Stimulated activated CD4-positive, alpha-beta T cell treated with anti-CD3 and anti-CD28 coated beads, Interleukin-1b, Interleukin-23, amount 100 ng/mL, for 24 hours (primary cell): Measurements from ENCODE around the gene SESN3.
"Not testable (repeated sequence)": the region's sequence is repeated elsewhere in the genome, so short reads cannot be mapped to it uniquely, and the experiment has no call there.

Experiments
- DNase-seq, 4 experiments: peaks; one replicate each; pipeline ENCODE4 v3.0.0-alpha.2; 2020; ENCODE audit warnings: low read depth in 4 of 4, low spot score in 1 of 4

SESN3 gene

DNA sequence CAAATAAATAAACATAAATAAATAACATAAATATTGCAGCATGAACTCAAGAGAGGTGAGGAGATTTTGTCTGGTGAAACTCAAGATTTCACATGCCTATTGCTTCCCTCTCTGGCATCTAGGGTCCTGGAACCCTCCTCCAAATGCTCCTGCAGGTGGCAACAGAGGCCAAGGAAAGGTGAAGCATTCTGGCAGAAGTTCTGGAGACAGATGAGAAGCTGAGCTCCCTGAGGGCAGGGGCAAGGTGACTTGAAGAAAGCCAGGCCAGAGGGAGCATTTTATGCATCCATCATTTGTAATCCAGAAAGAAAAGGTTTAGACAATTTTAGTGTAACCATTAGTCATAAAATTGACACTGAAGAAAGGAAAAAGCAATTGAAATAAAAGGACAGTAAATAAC is 76.5 kb downstream of the SESN3 start:
- DNase-seq, result peak in 3 of 4 experiments; percentile 25 to 41 (median 40)

DNA sequence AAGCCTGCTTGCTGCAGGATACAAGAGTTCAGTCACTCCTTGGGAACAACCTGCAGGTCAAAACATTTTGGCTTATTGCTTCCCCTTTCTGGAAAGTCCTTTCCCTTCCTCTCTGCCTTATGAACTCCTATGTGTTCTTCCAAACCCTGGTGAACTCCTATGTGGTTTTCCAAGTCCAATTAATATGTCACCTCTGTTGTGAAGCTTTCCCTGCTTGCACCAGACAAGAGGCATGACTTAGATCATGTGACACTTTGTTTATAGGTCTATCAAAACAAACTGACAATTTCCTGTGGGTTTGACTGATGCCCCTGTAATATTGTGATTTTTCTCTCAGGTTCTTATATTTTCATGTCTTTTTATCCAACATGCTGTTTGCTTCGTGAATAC is 77.2 kb downstream of the SESN3 start:
- no peak for DNase-seq

DNA sequence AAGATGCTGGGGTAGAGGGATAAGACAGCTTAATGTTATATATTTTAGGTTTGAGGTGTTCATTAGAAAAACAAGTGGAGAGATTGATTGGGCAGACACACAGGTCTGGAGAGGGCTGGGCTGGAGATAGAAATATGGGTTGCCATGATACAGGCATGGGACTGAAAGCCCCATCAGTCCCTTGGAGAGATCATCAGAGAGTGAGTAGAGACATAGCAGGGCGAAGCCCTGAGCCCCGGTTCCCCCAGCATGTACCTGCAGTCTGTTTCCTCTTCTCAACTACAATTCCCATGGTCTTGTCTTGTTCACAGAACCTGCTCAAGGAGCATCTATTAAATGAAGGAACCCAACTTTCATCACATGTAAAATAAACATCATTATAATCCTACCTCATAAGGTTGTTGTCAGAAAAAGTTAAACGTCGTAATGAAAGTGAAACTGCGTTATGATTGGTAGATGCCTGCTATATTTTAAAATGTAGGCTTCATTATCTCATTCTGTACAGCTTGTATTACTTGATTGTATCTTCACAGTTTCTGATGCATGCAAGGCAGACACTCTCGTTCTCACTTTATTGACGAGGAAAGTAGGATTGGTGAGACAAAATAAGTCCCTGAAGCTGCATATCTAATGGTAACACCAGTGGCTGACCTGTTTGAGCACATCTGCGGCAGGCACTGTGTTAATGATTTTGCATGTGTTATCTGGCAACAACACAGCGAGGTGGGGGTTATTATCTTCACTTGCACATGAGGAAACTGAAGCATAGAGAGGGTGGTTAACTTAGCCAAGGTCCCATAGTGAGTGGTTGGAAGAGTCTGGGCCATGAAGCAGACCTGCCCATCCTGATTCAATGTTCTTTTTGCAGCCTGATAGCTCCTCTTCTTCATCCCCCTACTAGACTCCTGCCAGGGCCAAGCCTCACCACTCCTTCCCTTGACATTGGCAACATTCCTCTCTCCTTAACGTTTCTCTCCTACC is 77.8 kb downstream of the SESN3 start:
- DNase-seq, result no peak

DNA sequence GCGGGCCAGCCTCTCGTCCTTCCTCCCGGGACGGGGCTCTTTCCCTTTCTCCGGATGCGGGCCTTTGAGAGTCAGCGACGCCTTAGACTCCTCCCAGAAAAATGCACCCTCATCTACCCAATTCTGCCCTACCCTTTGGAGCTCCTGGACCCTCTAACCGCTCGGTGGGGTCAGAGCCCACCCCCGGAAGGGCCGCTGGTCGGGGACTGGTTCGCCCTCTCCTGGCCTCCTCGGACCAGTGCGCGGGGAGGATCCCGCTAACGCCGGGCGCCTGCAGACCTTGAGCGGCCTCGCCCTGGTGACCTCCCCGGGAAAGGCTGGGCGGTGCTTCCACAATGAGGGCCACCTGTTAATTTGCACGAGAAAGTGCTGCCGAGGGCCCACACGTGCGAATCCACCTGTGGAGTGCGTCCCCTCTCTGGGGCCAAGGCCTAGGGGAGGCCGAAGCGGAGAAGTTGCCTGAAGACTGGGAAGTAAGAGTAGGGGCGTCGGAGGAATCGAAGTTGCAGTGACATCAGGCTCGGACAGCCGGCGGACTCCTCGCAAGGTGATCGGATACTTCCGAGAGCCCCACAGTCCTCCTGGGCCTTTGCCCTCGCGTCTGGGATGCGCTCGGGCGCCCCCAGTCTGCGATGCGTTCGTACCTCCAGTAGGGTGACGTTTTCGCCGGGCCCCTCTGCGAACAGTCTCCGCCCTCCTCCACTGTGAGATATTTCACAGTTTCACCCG is 79.9 kb downstream of the SESN3 start:
- DNase-seq, result peak; percentile 70 to 84 (median 77)

DNA sequence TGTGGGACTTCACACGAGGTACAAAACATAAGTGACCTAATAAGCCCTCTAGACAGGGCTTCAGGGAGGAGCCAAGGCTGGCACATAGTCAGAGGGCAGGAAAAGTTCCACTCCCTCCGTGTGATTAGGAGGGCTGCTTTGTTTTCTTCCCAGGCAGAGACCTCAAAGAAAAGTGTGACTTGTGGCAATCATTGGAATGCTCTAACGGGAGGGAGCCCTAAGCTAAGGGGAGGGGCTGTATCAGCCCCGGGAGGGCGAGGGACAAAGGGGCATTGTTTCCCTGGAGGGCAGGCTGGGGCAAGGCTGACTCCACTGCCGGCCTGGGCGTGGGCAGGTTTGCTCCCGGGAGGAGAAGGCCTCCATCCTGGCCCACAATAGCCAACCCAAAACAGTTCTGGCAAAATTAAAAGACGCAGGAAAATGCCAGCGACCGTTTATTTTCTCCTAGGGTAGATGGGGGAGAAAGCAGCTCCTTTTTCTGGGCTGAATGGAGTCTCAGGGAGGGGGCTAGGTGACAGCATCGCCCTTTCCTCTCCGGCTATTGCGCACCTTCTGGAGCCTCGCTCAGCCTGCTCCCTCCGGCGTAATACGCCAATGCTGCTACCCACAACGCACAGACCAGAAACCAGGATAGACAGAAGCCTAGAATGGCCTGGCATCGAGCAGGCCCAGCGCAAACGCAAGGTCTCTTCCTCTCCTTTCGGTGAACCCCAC is 81.2 kb downstream of the SESN3 start:
- no peak for DNase-seq

DNA sequence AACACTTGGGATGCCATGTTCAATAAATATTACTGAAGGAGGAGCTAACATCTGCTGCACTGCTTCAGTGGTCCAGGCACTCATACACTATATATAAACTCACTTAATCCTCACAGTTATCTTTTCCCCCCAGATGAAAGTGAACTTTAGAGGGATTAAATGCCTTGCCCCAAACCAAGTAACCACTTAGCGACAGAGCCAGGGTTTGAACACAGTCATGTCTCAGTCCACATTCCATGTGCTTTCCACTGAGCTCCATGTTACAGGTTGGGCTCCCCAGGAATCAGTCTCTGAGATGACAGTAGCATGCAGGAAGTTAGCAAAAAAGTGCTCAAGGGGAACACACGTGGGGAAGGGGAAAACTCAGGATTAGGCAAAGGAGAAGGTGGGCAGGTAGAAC is 82.1 kb downstream of the SESN3 start:
- DNase-seq, result no peak

DNA sequence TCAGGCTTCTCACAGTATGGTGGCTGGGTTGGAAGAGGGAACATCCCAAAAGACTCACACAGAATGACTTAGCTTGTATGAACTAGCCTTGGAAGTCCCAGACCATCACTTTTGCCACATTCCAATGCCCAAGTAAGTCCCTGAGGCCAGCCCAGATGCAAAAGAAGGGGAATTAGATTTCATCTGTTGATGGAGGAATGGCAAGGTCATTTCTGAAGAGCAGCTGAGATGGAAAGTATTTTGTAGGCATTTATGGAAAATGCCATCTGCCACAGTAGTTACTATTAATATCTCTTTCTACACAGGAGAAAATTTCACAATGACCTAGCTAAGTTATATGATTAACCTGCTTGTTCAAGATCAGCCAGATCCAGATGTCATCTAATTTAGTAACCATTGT is 82.6 kb downstream of the SESN3 start:
- DNase-seq, result no peak

DNA sequence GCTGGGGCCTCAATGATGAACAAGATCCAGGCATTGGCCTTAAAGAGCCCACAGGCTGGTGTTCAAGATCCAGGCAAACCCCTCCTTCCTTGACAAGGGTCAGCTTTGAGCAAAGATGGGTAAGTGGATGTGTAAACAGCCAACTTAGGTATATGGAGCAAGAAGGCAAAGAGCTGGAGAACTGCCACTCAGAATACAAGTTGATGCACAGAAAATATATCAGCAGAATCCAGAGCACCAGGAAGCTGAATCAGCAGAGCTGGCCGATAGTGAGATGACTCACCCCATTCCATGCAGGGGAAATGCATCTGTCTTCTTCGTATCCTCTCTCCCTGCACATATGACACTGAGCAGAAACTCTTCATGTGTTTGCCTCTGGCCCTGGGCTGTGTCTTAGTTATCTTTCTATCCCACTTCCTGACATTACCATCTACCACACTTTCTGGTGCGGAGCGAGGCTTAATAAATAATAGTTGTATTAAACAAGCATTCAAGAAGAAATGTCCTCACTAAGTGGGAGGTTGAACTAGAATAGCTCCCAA is 83.6 kb downstream of the SESN3 start:
- DNase-seq, result no peak

DNA sequence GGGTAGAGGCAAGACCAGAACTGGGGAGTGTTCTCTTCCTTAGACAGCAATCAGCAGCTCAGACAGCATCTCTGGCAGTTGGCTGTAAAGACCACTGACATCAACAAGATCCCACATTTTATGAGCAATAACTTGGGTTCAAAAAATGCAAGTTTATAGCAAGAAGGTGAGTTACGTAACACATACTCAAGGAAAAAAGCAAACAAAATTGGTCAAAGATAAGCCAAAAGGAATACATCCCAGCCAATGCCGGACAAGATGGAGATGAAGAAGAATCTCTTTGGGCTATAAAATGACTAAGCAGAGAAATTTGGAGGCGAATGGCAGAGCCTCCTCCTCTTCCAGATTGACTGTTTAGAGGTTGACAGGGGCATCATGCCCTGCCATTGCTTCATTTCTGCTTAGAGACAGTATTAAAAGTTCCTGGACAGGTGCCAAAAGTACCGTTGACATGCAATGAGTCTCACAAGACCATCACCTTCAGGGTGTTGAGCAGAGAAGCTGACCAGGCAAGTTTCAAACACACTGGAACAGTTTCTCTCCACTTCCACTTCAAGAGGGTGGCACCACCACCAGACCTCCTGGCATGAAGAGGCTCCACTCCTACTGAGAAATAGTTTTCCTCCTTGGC is 85.5 kb downstream of the SESN3 start:
- DNase-seq, result no peak

DNA sequence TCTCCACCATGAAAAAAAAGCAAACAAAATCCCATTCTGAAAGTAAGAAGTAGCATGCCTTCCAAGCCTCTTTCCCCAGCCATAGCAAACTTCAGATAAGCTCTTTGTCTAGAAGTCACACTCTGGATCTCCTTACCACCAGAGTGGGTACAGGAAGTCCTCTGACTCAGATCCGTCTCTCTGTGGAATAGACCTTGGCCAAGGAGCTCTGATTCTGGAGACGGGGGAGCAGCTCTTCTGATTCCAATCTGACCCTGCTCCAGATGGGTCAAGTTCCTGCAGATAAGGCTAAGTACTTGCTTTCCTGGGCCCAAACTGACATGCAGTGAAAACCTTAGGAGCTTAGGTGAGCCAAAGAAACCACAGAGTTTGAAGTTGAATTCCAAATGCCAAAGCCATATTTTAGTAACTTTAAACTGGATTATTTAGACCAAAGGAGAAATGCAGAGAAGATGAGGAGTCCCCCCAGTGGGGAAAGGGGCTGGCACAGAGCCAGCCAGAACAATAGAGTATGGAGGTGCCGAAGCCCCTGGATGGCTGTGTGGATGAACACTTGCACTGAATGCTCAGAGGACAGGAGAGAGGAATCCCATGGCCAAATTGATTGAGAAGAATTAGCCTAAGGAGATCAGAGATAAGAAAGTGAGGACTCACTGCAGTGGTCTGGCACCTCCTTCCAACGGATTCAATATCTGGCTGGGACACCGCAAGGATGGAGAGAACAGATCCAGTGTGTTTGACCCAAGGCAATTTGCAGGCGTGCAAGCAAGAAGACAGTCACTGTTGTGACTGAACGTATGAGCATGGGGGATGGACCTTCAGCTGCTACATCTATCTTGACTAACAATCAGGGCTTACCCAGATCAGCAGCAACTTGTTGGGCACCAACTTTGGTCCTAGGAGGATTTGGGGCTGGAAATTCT is 86.4 kb downstream of the SESN3 start:
- DNase-seq, result no peak

DNA sequence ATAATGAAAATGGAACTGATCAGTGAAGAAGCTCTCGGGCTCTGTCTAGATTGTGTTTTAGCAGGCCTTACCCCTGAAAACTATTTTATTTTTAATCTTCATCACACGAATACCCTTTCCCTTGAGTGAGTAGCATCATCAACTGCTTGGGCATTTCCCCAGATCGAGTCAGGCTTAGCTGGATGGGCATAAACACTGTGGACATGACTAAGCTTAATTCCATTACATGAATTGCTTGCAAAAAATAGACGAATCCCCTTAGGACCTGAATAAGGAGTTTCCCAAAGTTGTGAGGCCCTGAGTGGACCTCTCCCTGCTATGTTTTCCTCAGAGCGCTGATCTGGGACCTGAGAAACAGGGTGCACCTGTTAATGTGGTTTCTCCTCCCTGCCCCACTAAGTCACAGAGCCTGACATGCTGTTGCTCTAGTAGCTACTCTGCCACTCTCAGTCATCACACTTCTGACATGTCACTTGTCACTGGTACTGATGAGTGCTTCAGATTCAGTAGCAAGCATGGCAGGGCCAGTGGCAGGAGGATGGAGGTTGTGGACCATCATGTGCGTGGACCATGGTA is 87.8 kb downstream of the SESN3 start:
- DNase-seq, result no peak

DNA sequence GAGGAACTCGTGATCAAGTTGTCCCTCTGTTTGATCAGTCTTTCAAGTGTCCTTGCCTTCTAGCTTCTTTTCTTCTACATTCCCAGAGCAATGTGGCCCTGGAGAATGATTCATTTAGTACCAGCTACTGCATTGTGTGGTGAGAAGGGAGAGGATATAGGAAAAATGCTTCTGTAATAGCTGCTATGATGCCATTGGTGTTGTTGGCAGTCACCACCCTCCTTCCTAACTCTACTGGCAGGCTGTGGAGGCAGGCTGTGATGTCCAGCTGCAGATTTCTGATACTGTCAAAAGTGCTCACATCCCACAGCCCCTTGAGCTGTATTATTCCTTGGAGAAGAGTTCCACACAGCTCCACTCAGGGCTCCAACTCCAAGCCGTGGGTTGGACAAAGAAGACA is 88.6 kb downstream of the SESN3 start:
- DNase-seq, result no peak

DNA sequence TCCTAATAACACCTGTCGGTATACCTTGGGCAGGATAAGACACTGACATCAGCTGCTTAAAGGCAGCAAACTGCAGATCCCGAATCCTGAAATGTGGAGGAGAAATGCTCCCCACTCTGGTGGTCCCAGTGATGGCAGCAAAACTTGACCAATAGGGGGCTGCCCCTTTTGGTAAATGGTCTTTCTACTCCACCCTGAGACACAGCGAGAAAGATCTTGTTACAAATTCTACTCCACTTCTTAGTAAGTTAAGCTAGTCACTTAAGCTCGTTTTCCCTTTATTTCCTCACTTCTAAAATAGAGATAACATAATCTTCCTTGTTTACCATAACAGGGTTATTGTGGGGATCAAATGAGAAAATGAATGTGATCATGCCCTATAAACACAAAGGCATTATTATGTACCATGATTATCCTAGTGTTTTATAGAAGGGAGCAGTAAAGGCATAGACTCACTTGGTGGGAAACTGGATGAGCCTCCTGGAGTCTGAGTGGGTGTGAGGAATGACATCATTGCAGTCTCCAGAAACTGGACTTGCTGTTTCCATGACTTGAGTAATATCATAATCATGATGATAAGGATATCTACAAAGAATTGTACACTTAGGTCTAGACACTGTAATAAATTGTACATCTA is 90.5 kb downstream of the SESN3 start:
- no peak for DNase-seq

DNA sequence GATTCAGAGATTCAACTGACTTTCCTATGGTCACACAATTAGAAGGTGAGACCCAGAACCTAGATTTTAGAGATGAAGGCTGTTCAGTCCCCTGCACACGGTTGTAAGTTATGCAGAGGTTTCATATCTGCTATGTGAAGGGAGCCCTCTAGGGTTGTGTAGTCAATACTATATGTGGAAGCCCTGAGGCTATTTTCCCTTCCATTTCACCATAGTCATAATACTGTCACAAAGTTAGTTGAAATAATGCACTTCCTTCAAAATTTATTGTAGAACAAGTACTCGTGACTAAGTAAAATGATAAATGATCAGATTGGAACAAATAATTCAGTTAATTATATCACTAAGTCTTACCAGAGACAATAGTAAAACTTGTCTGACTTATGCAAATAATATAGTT is 92.6 kb downstream of the SESN3 start:
- no peak for DNase-seq

DNA sequence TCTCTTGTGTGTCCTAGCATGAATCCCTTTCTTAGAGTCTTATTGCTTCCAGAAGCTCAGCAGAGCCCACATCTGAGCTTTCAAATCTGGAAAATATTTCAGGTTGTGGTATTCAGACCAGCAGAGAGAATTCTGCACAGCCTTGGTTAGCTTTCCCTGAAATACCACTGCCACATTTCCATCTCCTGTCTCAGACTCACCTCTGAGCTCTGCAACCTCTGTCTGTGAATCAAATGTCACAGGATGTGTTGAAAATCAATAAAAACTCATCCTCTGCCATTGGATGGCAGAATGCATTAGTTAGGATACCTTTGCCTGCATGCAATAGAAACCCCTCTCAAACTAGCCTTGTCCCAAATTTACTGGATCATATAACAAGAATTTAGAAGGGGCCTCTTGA is 93.7 kb downstream of the SESN3 start:
- no peak for DNase-seq

DNA sequence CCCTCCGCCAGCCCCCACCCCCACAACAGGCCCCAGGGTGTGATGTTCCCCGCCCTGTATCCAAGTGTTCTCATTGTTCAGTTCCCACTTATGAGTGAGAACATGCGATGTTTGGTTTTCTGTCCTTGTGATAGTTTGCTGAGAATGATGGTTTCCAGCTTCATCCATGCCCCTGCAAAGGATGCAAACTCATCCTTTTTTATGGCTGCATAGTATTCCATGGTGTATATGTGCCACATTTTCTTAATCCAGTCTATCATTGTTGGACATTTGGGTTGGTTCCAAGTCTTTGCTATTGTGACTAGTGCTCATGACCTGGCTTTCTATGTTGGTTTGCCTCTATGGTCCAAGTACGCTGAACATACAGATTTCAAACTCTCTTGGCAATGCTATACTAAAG is 94.3 kb downstream of the SESN3 start:
- not testable (repeated sequence) for DNase-seq

DNA sequence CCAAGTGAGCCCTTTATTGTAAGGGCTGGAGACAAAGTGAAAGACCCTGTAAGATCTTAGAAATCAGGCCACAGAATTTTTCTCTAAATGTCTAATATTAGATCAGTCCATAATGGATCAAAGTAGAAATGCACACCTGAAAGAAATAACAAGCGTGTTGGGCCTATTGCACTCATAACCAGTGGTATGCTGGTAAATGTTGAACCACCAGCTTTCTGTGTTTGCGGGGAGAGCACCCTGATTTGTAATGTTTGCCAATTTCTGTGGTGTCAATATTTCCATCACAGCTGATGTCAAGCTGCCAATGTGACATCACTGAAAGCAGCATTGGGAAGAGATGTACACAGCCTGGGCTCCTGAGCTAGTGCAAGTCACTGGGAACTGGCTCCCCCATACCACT is 95.1 kb downstream of the SESN3 start:
- no peak for DNase-seq

DNA sequence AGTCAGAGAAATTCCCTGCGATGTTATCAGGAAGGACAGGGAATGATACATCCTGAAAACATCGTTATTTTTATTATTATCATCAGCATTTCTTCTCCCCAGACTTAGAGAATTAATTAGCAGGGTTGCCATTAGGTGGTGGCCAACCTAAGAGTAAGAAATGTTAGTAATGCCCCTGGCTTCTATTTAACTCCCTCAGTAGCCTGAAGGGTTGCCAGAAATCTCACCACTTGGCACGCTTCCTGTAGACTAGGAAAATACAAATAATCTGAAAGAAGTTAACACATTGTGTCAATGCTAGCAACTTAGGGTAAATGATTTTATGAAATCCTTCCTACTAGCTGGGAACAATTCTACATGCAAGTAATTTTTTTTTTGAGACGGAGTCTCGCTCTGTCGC is 95.8 kb downstream of the SESN3 start:
- no peak for DNase-seq

DNA sequence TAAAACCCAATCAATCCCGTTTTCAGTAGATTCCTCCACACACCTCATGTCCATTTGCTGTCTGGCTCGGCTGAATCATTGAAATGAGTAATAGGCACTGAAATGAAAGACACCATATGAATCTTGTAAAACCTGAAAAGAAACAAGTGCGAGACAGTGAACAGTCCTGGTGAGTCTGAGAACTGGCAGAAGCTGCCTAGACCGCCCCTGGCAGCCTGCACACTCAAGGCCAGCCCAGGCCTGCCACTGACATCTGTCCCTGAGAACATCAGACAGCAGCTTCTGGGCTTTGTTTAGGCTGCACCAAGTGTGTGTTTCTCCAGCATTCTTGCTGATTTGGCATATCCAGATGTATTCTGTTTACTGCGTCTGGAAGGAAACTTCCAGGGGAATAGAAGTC is 96.5 kb downstream of the SESN3 start:
- DNase-seq, result no peak
